IMR-90 (cell line): ENCODE results near the gene CNGB1. TPM values are rescaled to one million over a fixed set of nuclear protein-coding genes. Genes with fewer than 3 reads are reported as not detected.

Experiments used
- ATAC-seq: fragments of 200-7000 bp; cut with Tn5 transposase; 2 replicates; pipeline ENCODE4 v1.9.1; 2020; ENCODE audit warnings: low read depth, mild to moderate bottlenecking, moderate library complexity
- BruUV-seq: library from RNA; stranded (reverse); fragments of 400-500 nt; replicated peaks from 2 replicates; lab custom pipeline; 2021; lab: Mats Ljungman, UMichigan
- CTCF ChIA-PET: fragments of 300-600 bp; formaldehyde crosslinking; extraction: SDS; loops from one replicate; lab custom pipeline; 2021; ENCODE audit warnings: antibody characterized with exemption; lab: Yijun Ruan, JAX
- POLR2A ChIA-PET: fragments of 300-600 bp; sonication (Branson Sonifier 250); formaldehyde crosslinking; loops from one replicate; lab custom pipeline; 2022; ENCODE audit warnings: antibody characterized with exemption; ENCODE audit not compliant: unreplicated experiment; lab: Charles Lee
- DNase-seq: peaks from one replicate; pipeline ENCODE4 v3.0.0; 2013
- H2AFZ ChIP-seq: replicated peaks from 2 replicates; pipeline ENCODE3; 2013; ENCODE audit warnings: low read length, mild to moderate bottlenecking; ENCODE audit not compliant: poor library complexity
- H2AK5ac ChIP-seq: 2 replicates; pipeline ENCODE4 v1.6.1; 2013; ENCODE audit warnings: low read depth, low read length, inconsistent platforms
- H2AK9ac ChIP-seq: replicated peaks from 2 replicates; pipeline ENCODE3; 2013; ENCODE audit warnings: mild to moderate bottlenecking, low read depth, low read length, moderate library complexity; ENCODE audit not compliant: poor library complexity
- H2BK120ac ChIP-seq: 2 replicates; pipeline ENCODE4 v1.6.1; 2013; ENCODE audit warnings: low read depth, low read length, inconsistent platforms
- H2BK15ac ChIP-seq: 3 replicates; pipeline ENCODE4 v1.6.1; 2013; ENCODE audit warnings: low read depth, low read length, inconsistent platforms
- H2BK20ac ChIP-seq: 2 replicates; pipeline ENCODE4 v1.6.1; 2013; ENCODE audit warnings: low read depth, mild to moderate bottlenecking, inconsistent platforms, low read length, moderate library complexity
- H2BK5ac ChIP-seq: 2 replicates; pipeline ENCODE4 v1.6.1; 2013; ENCODE audit warnings: mild to moderate bottlenecking, low read depth, low read length, inconsistent platforms; ENCODE audit not compliant: poor library complexity, severe bottlenecking
- H3K14ac ChIP-seq: replicated peaks from 2 replicates; pipeline ENCODE4 v1.6.1; 2013; ENCODE audit warnings: low read depth, low read length, inconsistent platforms
- H3K18ac ChIP-seq: 2 replicates; pipeline ENCODE4 v1.6.1; 2013; ENCODE audit warnings: low read depth, low read length, control low read depth
- H3K23ac ChIP-seq: 2 replicates; pipeline ENCODE4 v1.6.1; 2013; ENCODE audit warnings: low read depth, low read length, inconsistent platforms
- H3K27ac ChIP-seq: 2 replicates; pipeline ENCODE4 v1.5.1; 2013; ENCODE audit warnings: mild to moderate bottlenecking, control low read depth, low read length; ENCODE audit not compliant: insufficient read depth
- H3K27me3 ChIP-seq: 2 replicates; pipeline ENCODE4 v1.6.1; 2013; ENCODE audit warnings: low read length; ENCODE audit not compliant: control insufficient read depth, insufficient read depth
- H3K36me3 ChIP-seq: 2 replicates; pipeline ENCODE4 v1.6.1; 2013; ENCODE audit warnings: low read length, mixed read lengths; ENCODE audit not compliant: control insufficient read depth, insufficient read depth
- H3K4ac ChIP-seq: 2 replicates; pipeline ENCODE4 v1.6.1; 2013; ENCODE audit warnings: low read depth, low read length, inconsistent platforms
- H3K4me1 ChIP-seq: 2 replicates; pipeline ENCODE4 v1.6.1; 2013; ENCODE audit warnings: low read length, mixed read lengths; ENCODE audit not compliant: control insufficient read depth, insufficient read depth
- H3K4me2 ChIP-seq: 2 replicates; pipeline ENCODE4 v1.6.1; 2013; ENCODE audit warnings: low read depth, mild to moderate bottlenecking, control low read depth, low read length, moderate library complexity
- H3K4me3 ChIP-seq: 2 replicates; pipeline ENCODE4 v1.5.1; 2013; ENCODE audit warnings: low read depth, mild to moderate bottlenecking, control low read depth, low read length, moderate library complexity; ENCODE audit not compliant: insufficient read depth
- H3K56ac ChIP-seq: 2 replicates; pipeline ENCODE4 v1.6.1; 2013; ENCODE audit warnings: low read length, inconsistent platforms; ENCODE audit not compliant: insufficient read depth; ENCODE audit errors: extremely low read depth
- H3K79me1 ChIP-seq, 2 experiments: 2 replicates each; pipeline ENCODE4 v1.6.1; 2013; ENCODE audit warnings: low read length in 2 of 2, inconsistent platforms in 1 of 2, low read depth in 1 of 2
- H3K9ac ChIP-seq: 2 replicates; pipeline ENCODE4 v1.6.1; 2013; ENCODE audit warnings: low read depth, low read length, control low read depth
- H3K9me1 ChIP-seq: 2 replicates; pipeline ENCODE4 v1.6.1; 2013; ENCODE audit warnings: low read length, inconsistent platforms; ENCODE audit not compliant: insufficient read depth
- H3K9me3 ChIP-seq: 2 replicates; pipeline ENCODE4 v1.6.1; 2013; ENCODE audit warnings: low read length; ENCODE audit not compliant: control insufficient read depth, insufficient read depth
- H4K20me1 ChIP-seq: 2 replicates; pipeline ENCODE4 v1.6.1; 2013; ENCODE audit warnings: low read length, inconsistent platforms; ENCODE audit not compliant: insufficient read depth
- H4K5ac ChIP-seq: 2 replicates; pipeline ENCODE4 v1.6.1; 2013; ENCODE audit warnings: mild to moderate bottlenecking, low read depth, low read length, control low read depth
- H4K8ac ChIP-seq, 2 experiments: 2 replicates each; pipeline ENCODE4 v1.6.1; 2013; ENCODE audit warnings: low read depth in 2 of 2, low read length in 2 of 2, control low read depth in 1 of 2, inconsistent platforms in 1 of 2
- H4K91ac ChIP-seq: 2 replicates; pipeline ENCODE4 v1.6.1; 2013; ENCODE audit warnings: low read depth, low read length, inconsistent platforms; ENCODE audit not compliant: insufficient read depth
- CEBPB ChIP-seq: IDR thresholded peaks from 2 replicates; pipeline ENCODE4 v1.6.1; 2012; ENCODE audit warnings: low read depth, low read length, improper control_type of control experiment
- CHD1 ChIP-seq: IDR thresholded peaks from 2 replicates; pipeline ENCODE4 v1.6.1; 2012; ENCODE audit warnings: low read depth, low read length, improper control_type of control experiment
- MAZ ChIP-seq: IDR thresholded peaks from 2 replicates; pipeline ENCODE4 v1.6.1; 2012; ENCODE audit warnings: low read depth, mild to moderate bottlenecking, low read length, improper control_type of control experiment, moderate library complexity, borderline replicate concordance
- RCOR1 ChIP-seq: IDR thresholded peaks from 2 replicates; pipeline ENCODE4 v1.6.1; 2012; ENCODE audit warnings: mild to moderate bottlenecking, low read length, improper control_type of control experiment; ENCODE audit not compliant: insufficient replicate concordance
- SMC3 ChIP-seq: fragments of 150-350 bp; IDR thresholded peaks from 2 replicates; pipeline ENCODE4 v1.6.1; 2016; ENCODE audit warnings: low read depth, mild to moderate bottlenecking, antibody characterized with exemption, low read length, moderate library complexity
- USF2 ChIP-seq: fragments of 150-350 bp; IDR thresholded peaks from 2 replicates; pipeline ENCODE4 v1.6.1; 2017; ENCODE audit warnings: mild to moderate bottlenecking, antibody characterized with exemption, low read length, low read depth
- WGBS, 2 experiments: methylation state at CpG; one replicate each; pipeline versions ENCODE4 v1.1.5 to v1.1.7; 2013; ENCODE audit warnings: missing lambda C conversion rate in 2 of 2; ENCODE audit not compliant: insufficient read length in 1 of 2; ENCODE audit errors: extremely low coverage in 2 of 2; 5-methylcytosine and 5-hydroxymethylcytosine counted together
- dilution Hi-C: fragments of 300-500 bp; cut with HindIII; formaldehyde crosslinking; loops from one replicate; pipeline ENCODE4 v1.14.3; 2018; ENCODE audit warnings: low sequenced_read_pairs; ENCODE audit not compliant: unreplicated experiment
- in situ Hi-C: fragments of 300-500 bp; cut with MboI; formaldehyde crosslinking; loops from 3 replicates; pipeline ENCODE4 v1.14.3; 2019; ENCODE audit warnings: low sequenced_read_pairs, inconsistent platforms, mixed read lengths
- intact Hi-C: fragments of 100-400 bp; cut with micrococcal nuclease; formaldehyde crosslinking; loops from 2 replicates; pipeline ENCODE4 v1.10.0; 2022
- polyA plus RNA-seq, 3 experiments: library from polyadenylated mRNA; depleted of rRNA; stranded (reverse); fragments of >200 nt; gene quantifications; 2 replicates each; pipeline ENCODE4 v1.2.3, GENCODE V29; 2012; ENCODE audit warnings: low replicate concordance in 1 of 3
- total RNA-seq: library from RNA; depleted of rRNA; stranded (reverse); fragments of >200 nt; gene quantifications from 2 replicates; pipeline ENCODE4 v1.2.3, GENCODE V29; 2012

CNGB1 gene
- total and polyA plus RNA-seq, 2 of the 4 experiments (the other 2 are of a cell fraction) = not detected

- H3K56ac ChIP-seq = no peak overlapping the region
- DNase-seq (no peak), ATAC-seq (no peak)
- in situ Hi-C loops = no loop called here
- TF ChIP-seq RCOR1 (no peak), SMC3 (no peak), CEBPB (no peak), MAZ (no peak), USF2 (no peak), CHD1 (no peak)
- 35% methylated on average over 5 of the region's 10 CpGs; no CpG with 5 or more reads in 1 of the 2 experiments for whole genome bisulfite sequencing, 2 experiments
- no peak overlapping the region for H3K4me2 ChIP-seq
- H3K79me1 ChIP-seq = no peaks in the 10 kb centered on the region
- ChIA-PET CTCF (interaction anchor here (1.4 kb wide), 1 partner anchor 29 kb away, joined by 4 read pairs; no protein-coding TSS in a partner anchor), POLR2A (no interaction called here)
- H2AK9ac ChIP-seq = peak overlapping the region; percentile 21
- H2BK120ac ChIP-seq = peak overlapping the region; percentile 79
- H3K36me3 ChIP-seq = no peaks in the 10 kb centered on the region
- H4K91ac ChIP-seq = peak overlapping the region; percentile 66
- H2BK5ac ChIP-seq = no peak overlapping the region
- peak overlapping the region; percentile 76; the same call in 1 of the 2 replicates for H3K14ac ChIP-seq
- peak overlapping the region; percentile 55 for H3K4ac ChIP-seq
- dilution Hi-C loops = no loop called here
- peaks cover 3% of the 10 kb centered on the region; the same call in 1 of the 2 replicates for H3K27me3 ChIP-seq
- BruUV-seq = no TSS peak
- peak overlapping the region; percentile 60; the same call in 1 of the 2 replicates for H4K5ac ChIP-seq
- peak overlapping the region; percentile 85 for H2BK20ac ChIP-seq
- H2BK15ac ChIP-seq = peak overlapping the region; percentile 25; the same call in 2 of the 3 replicates
- H3K23ac ChIP-seq = no peak overlapping the region
- intact Hi-C loops = loop anchor here (5.0 kb wide), 1 partner anchor 90 kb away; the partner anchor contains the start of gene KIFC3
- H2AK5ac ChIP-seq = peak overlapping the region; percentile 77
- H3K4me3 ChIP-seq = no peak overlapping the region
- H4K8ac ChIP-seq = peak overlapping the region; percentile 44 to 70; a peak in 3 of 4 replicates
- H3K9me1 ChIP-seq = peaks cover 16% of the 10 kb centered on the region
- no peak overlapping the region for H3K9ac ChIP-seq
- H2AFZ ChIP-seq = peak overlapping the region; percentile 58
- peak overlapping the region; percentile 64; the same call in 1 of the 2 replicates for H3K18ac ChIP-seq
- H3K27ac ChIP-seq = no peak overlapping the region
- peaks cover 10% of the 10 kb centered on the region for H3K4me1 ChIP-seq
- H4K20me1 ChIP-seq = no peaks in the 10 kb centered on the region
- no peaks in the 10 kb centered on the region for H3K9me3 ChIP-seq
These were observed 78.4 kb downstream of the CNGB1 start for GRCh38 chr16:57892447-57893096.
